ENCODE measurements around the gene ESRRA.
A peak's percentile ranks its signal among the peaks of the same experiment; 100 is the strongest.

The ESRRA gene

GRCh38 chr11:64289002-64289564 lies 16.2 kb upstream of the ESRRA start:
- Histone ChIP-seq H3K27me3 (peaks cover 50% of the 10 kb centered on the region), H3K4me3 (ENCODE audit: low read depth in 1 of 2, low read length in 1 of 2) (no peak overlapping the region), H3K27ac (no peak overlapping the region), H3K36me3 (no peaks in the 10 kb centered on the region), H3K9me3 (no peaks in the 10 kb centered on the region), H3K4me1 (ENCODE audit: control insufficient read depth in 1 of 2, insufficient read depth in 1 of 2, low read depth in 1 of 2, low read length in 1 of 2) (peaks cover 10 to 37% of the 10 kb centered on the region in 2 experiments)
- TF ChIP-seq CTCF (IDR thresholded peaks at IDR 0.05) = no peak

- peaks cover 66% of the 10 kb centered on the region for H3K27me3 ChIP-seq
- no peak overlapping the region for H3K4me3 ChIP-seq (ENCODE audit: low read depth in 1 of 2, low read length in 1 of 2)
- H3K27ac ChIP-seq = no peak overlapping the region
- no peaks in the 10 kb centered on the region for H3K9me3 ChIP-seq
- no peak for TF ChIP-seq CTCF (IDR thresholded peaks at IDR 0.05)
- H3K36me3 ChIP-seq = no peaks in the 10 kb centered on the region
- H3K4me1 ChIP-seq (ENCODE audit: control insufficient read depth in 1 of 2, insufficient read depth in 1 of 2, low read depth in 1 of 2, low read length in 1 of 2) = peaks cover 7 to 29% of the 10 kb centered on the region in 2 experiments
Measured at GRCh38 chr11:64290352-64291261, 14.7 kb upstream of the ESRRA start.

- no peak within 1 kb of the TSS for H3K27ac ChIP-seq
- no peak for TF ChIP-seq CTCF (IDR thresholded peaks at IDR 0.05)
- H3K4me1 ChIP-seq (ENCODE audit: control insufficient read depth in 1 of 2, insufficient read depth in 1 of 2, low read depth in 1 of 2, low read length in 1 of 2) = peaks cover 3 to 23% of the 10 kb centered on the region in 2 experiments
- no peaks in the 10 kb centered on the region for H3K36me3 ChIP-seq
- no peaks in the 10 kb centered on the region for H3K9me3 ChIP-seq
- H3K27me3 ChIP-seq = peaks cover 73% of the 10 kb centered on the region
- H3K4me3 ChIP-seq (ENCODE audit: low read depth in 1 of 2, low read length in 1 of 2) = peak within 1 kb of the TSS in 1 of 2 experiments; percentile 14
Measured at GRCh38 chr11:64291262-64291751, 14.0 kb upstream of the ESRRA start, which contains the start of gene KCNK4. Gene KCNK4, plus strand, starts transcription at chr11:64291302. Its CDS starts 1,717 bp downstream, at chr11:64293019.

GRCh38 chr11:64291752-64292459 lies 13.4 kb upstream of the ESRRA start:
- peaks cover 78% of the 10 kb centered on the region for H3K27me3 ChIP-seq
- no peaks in the 10 kb centered on the region for H3K9me3 ChIP-seq
- H3K36me3 ChIP-seq = no peaks in the 10 kb centered on the region
- no peak for TF ChIP-seq CTCF (IDR thresholded peaks at IDR 0.05)
- H3K27ac ChIP-seq = no peak overlapping the region
- peaks cover 0 to 19% of the 10 kb centered on the region in 2 experiments for H3K4me1 ChIP-seq (ENCODE audit: control insufficient read depth in 1 of 2, insufficient read depth in 1 of 2, low read depth in 1 of 2, low read length in 1 of 2)
- H3K4me3 ChIP-seq (ENCODE audit: low read depth in 1 of 2, low read length in 1 of 2) = peak overlapping the region in 1 of 2 experiments; percentile 14

GRCh38 chr11:64292460-64293254 lies 12.7 kb upstream of the ESRRA start:
- H3K4me1 ChIP-seq (ENCODE audit: control insufficient read depth in 1 of 2, insufficient read depth in 1 of 2, low read depth in 1 of 2, low read length in 1 of 2) = peaks cover 0 to 19% of the 10 kb centered on the region in 2 experiments
- no peak for TF ChIP-seq CTCF (IDR thresholded peaks at IDR 0.05)
- H3K36me3 ChIP-seq = no peaks in the 10 kb centered on the region
- no peaks in the 10 kb centered on the region for H3K9me3 ChIP-seq
- no peak overlapping the region for H3K27ac ChIP-seq
- peaks cover 86% of the 10 kb centered on the region for H3K27me3 ChIP-seq
- peak overlapping the region in 1 of 2 experiments; percentile 14 for H3K4me3 ChIP-seq (ENCODE audit: low read depth in 1 of 2, low read length in 1 of 2)
